ENCODE results near the gene RHD. TPM values are rescaled to one million over a fixed set of nuclear protein-coding genes. Genes with fewer than 3 reads are reported as not detected.
"Not testable (repeated sequence)": the region's sequence is repeated elsewhere in the genome, so short reads cannot be mapped to it uniquely, and the experiment has no call there.

The RHD gene
- total and polyA plus RNA-seq, 2 of the 4 experiments (the other 2 are of a cell fraction): not detected

GRCh38 chr1:25300729-25301128, 28.4 kb downstream of the RHD start:
- H3K79me1 ChIP-seq (ENCODE audit: low read depth in 1 of 2, low read length in 2 of 2); H3K4ac ChIP-seq (ENCODE audit: low read depth, low read length); DNase-seq; H3K36me3 ChIP-seq (ENCODE audit: control insufficient read depth, insufficient read depth, low read length); dilution Hi-C loops (cut with HindIII; ENCODE audit: low sequenced_read_pairs, unreplicated experiment); H3K27me3 ChIP-seq (ENCODE audit: control insufficient read depth, insufficient read depth, low read length); H2BK15ac ChIP-seq (ENCODE audit: low read depth, low read length); H4K91ac ChIP-seq (ENCODE audit: insufficient read depth, low read depth, low read length); H4K8ac ChIP-seq (ENCODE audit: low read depth in 2 of 2, low read length in 2 of 2); H3K18ac ChIP-seq (ENCODE audit: low read depth, low read length); H3K14ac ChIP-seq (replicated peaks; ENCODE audit: low read depth, low read length); H3K4me2 ChIP-seq (ENCODE audit: low read depth, low read length); H2AK5ac ChIP-seq (ENCODE audit: low read depth, low read length); H4K5ac ChIP-seq (ENCODE audit: low read depth, low read length); H2BK20ac ChIP-seq (ENCODE audit: low read depth, low read length); H3K27ac ChIP-seq (ENCODE audit: insufficient read depth, low read length); H2BK5ac ChIP-seq (ENCODE audit: low read depth, low read length, poor library complexity, severe bottlenecking); H3K4me3 ChIP-seq (ENCODE audit: insufficient read depth, low read depth, low read length); POLR2A ChIA-PET (ENCODE audit: unreplicated experiment); H2AFZ ChIP-seq (replicated peaks; ENCODE audit: low read length, poor library complexity); H3K9me3 ChIP-seq (ENCODE audit: control insufficient read depth, insufficient read depth, low read length); in situ Hi-C loops (cut with MboI; ENCODE audit: low sequenced_read_pairs); H3K9me1 ChIP-seq (ENCODE audit: insufficient read depth, low read length); H3K4me1 ChIP-seq (ENCODE audit: control insufficient read depth, insufficient read depth, low read length); H3K9ac ChIP-seq (ENCODE audit: low read depth, low read length); H2BK120ac ChIP-seq (ENCODE audit: low read depth, low read length); CTCF ChIA-PET; H2AK9ac ChIP-seq (replicated peaks; ENCODE audit: low read depth, low read length, poor library complexity); BruUV-seq (replicated peaks); ATAC-seq (ENCODE audit: low read depth); H3K56ac ChIP-seq (ENCODE audit: extremely low read depth, insufficient read depth, low read length); intact Hi-C loops (cut with micrococcal nuclease); H4K20me1 ChIP-seq (ENCODE audit: insufficient read depth, low read length); H3K23ac ChIP-seq (ENCODE audit: low read depth, low read length): not testable (repeated sequence)
- no CpG with 5 or more reads among the region's 9 CpGs for WGBS, 2 experiments (ENCODE audit: extremely low coverage in 2 of 2, insufficient read length in 1 of 2)

- in situ Hi-C loops (cut with MboI; ENCODE audit: low sequenced_read_pairs); H3K9ac ChIP-seq (ENCODE audit: low read depth, low read length); H4K20me1 ChIP-seq (ENCODE audit: insufficient read depth, low read length); intact Hi-C loops (cut with micrococcal nuclease); H3K36me3 ChIP-seq (ENCODE audit: control insufficient read depth, insufficient read depth, low read length); DNase-seq; dilution Hi-C loops (cut with HindIII; ENCODE audit: low sequenced_read_pairs, unreplicated experiment); H3K9me1 ChIP-seq (ENCODE audit: insufficient read depth, low read length); H3K27me3 ChIP-seq (ENCODE audit: control insufficient read depth, insufficient read depth, low read length); H3K14ac ChIP-seq (replicated peaks; ENCODE audit: low read depth, low read length); H2BK15ac ChIP-seq (ENCODE audit: low read depth, low read length); BruUV-seq (replicated peaks); H3K4ac ChIP-seq (ENCODE audit: low read depth, low read length); H2BK120ac ChIP-seq (ENCODE audit: low read depth, low read length); H3K27ac ChIP-seq (ENCODE audit: insufficient read depth, low read length); H3K56ac ChIP-seq (ENCODE audit: extremely low read depth, insufficient read depth, low read length); H2BK20ac ChIP-seq (ENCODE audit: low read depth, low read length); H4K5ac ChIP-seq (ENCODE audit: low read depth, low read length); H3K4me3 ChIP-seq (ENCODE audit: insufficient read depth, low read depth, low read length); H3K79me1 ChIP-seq (ENCODE audit: low read depth in 1 of 2, low read length in 2 of 2); H3K23ac ChIP-seq (ENCODE audit: low read depth, low read length); POLR2A ChIA-PET (ENCODE audit: unreplicated experiment); H2AK9ac ChIP-seq (replicated peaks; ENCODE audit: low read depth, low read length, poor library complexity); H3K18ac ChIP-seq (ENCODE audit: low read depth, low read length); H4K91ac ChIP-seq (ENCODE audit: insufficient read depth, low read depth, low read length); CTCF ChIA-PET; H3K4me2 ChIP-seq (ENCODE audit: low read depth, low read length); H3K4me1 ChIP-seq (ENCODE audit: control insufficient read depth, insufficient read depth, low read length); H2AK5ac ChIP-seq (ENCODE audit: low read depth, low read length); H2AFZ ChIP-seq (replicated peaks; ENCODE audit: low read length, poor library complexity); H3K9me3 ChIP-seq (ENCODE audit: control insufficient read depth, insufficient read depth, low read length); H2BK5ac ChIP-seq (ENCODE audit: low read depth, low read length, poor library complexity, severe bottlenecking); ATAC-seq (ENCODE audit: low read depth); H4K8ac ChIP-seq (ENCODE audit: low read depth in 2 of 2, low read length in 2 of 2): not testable (repeated sequence)
- 50% methylated on average over 1 of the region's 3 CpGs; no CpG with 5 or more reads in 1 of the 2 experiments for WGBS, 2 experiments (ENCODE audit: extremely low coverage in 2 of 2, insufficient read length in 1 of 2)
Measured at GRCh38 chr1:25302330-25302729, 30.0 kb downstream of the RHD start.

Data from IMR-90 (cell line).